Measurements from ENCODE around the gene KRT36.

The KRT36 gene

DNA sequence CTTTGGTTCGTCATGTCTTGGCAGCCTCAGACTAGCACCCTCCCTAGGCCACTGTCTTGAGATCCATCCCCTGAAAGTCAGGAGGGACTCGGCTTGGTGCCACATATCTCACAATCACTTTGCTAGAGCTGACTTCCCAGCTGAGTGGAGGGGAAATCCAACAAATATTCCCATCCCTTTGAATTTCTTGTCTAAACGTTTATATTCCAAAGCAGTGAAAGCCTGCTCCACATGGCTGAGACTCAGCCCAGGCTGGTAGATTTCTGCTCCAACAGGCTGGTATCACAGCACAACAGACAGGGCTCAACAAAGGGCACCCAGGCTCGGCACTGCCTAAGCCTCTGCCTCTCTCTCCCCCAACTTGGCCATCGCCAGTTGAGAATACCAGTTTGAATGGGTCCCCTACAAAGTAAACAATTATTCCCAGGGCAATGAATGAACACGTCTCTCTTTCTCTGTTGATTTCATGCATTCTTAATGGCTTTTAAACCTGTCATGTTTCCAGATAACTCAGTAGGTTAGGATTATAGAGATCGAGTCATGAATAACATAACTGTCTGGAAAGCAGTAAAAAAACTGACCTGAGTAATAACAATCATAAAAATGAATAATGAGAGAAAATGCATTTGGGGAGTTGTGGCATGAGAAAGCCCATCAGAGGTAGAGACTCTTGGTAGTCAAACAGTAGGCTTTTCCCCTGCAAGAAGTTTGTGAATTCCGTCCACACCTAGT is 14.7 kb upstream of the KRT36 start:
- no peak for DNase-seq

DNA sequence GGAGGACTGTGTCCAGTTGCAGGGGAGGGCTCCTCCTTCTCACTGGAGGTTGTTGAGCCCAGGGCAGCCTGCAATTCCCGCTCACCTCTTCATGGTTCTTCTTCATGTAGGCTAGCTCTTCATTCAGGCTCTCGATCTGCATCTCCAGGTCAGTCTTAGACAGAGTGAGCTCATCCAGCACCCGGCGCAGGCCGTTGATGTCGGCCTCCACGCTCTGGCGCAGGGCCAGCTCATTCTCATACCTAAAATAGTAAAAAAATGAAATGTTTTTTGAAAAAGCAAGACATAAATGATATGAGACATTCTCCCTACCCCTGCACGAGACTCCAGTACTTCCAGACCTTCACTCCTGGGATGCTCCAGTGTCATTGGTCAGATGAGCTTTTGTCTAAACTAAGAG is 13.5 kb upstream of the KRT36 start:
- DNase-seq: no peak

DNA sequence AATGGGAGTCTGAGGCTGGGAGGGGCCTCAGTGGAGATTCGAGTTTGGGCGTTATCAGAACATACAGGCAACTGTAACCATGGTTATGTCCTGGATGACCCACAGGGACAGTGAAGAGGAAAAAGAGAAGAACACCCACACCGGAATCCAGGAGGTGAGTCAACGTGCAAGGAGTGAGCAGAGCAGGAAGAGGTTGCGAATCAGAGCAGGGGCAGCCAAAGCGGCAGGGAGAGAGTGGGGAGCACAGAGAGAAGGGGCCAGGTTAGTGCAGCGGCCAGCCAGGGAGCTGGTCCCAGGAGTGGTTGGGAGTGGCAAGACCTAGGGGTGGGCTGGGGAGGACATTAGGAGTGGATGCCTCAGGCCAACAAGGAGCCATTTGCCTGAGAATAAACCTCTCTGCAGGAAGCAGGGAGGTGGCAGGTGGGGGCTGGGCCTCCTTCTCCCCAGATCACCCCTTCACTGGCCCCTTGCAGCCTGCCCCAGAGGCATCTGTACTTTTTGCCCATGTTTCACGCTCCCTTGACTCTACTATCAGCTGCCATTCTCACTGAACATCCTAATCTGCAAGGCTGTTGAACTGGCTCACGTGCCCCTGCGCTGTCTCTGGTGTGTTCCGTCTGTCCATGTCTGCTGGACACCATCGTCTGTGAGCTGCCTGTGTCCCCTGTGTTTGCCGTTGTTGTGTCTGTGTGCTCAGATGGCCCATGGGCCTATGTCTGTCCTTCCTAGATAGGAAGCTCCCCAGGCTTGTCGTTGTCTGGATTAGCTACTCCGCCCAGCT is 10.6 kb upstream of the KRT36 start:
- DNase-seq: no peak

DNA sequence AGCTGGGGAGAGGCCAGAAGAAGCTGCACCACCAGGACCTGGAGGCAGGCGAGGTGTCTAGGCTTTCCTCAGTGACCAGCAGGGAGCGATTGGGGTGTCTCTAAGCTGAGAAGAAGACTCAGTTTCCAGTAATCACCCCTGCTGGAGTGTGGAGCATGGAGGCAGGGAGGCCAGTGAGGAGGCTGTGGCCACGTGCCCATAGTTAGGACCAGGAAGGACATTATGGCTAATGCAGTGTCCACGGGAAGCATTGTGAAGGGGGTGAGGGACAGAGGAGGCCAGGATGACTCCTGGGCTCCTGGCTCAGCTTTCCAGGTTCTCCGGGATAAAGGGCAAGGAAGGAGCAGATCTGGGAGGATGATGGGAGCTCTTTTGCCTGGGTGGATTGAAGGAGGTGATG is 10.0 kb upstream of the KRT36 start:
- DNase-seq: no peak

DNA sequence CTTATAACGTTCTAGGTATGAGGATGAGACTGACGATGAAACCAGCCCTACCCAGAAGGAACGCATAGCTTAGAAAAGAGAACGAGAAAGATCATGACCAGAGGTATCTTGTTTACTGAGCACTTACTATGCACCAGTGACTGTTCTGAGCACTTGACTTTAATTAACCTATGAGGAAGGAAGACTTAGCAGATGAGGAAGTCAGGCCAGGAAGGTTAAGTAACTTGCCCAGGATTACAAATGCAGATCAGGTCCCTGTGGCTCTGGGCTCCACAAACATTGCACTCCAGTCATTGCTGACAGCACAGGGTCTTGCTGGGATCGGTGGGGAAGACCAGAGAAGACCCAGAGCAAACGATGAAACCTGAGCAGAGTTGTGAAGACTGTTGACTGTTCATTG is 8.6 kb upstream of the KRT36 start:
- no peak for DNase-seq

DNA sequence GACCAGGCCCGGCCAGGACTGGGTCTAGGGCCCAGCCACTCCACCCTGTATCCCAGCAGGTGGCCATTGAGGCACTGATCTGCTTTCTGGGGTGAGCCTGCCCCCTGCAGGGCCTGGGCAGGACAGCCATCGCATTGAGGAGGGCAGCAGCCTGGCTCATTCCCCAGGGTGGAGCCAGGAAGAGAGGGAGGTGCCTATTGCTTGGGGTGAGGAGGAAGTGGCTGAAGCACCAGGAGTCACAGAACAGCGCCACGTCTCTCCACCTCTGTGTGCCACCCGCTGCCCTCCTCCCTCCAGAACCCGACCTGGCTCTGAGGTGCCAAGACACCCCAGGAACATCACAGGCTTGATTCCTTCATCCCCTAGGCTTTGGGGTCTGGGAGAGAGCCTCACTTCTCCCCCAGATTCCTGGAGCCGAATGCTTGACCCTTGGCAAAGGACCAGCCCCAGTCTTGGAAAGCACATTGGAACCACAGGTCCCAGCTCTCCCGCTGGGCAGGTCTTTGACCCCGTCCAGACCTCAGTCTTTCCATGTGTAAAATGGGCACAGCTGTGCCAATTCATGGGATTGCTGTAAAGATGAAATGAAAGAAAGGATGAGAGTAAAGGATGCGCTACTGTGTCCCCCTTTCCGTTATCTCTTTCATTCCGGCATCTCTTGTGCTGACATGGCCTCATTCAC is 7.2 kb upstream of the KRT36 start:
- DNase-seq: peak in 9 of 56 donors; percentile 1 to 33 (median 10)

- DNase-seq: no peak
Observed at GRCh38 chr17:41494524-41494923, 4.8 kb upstream of the KRT36 start.

- peak in 1 of 56 donors; percentile 13 for DNase-seq
Observed at GRCh38 chr17:41492771-41493170, 3.1 kb upstream of the KRT36 start.

- DNase-seq: no peak
Observed at GRCh38 chr17:41492351-41492750, 2.6 kb upstream of the KRT36 start.

DNA sequence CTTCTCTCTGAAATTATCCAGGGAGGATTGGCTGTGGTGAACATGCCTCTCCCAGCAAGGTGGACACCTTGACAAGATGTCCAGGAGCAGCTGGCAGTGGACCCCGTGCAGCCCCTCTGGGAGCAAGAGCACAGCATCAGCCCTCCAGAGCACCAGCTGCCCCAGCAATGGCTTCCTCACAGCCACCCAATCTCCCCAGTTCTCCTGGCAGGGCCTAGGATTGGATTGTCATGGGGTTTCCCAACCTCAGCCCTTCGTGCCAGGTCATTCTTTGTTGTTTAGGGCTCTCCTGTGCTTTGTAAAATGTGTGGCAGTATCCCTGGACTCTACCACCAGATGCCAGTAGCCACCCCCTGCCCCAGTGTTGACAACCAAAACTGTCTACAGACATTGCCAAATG is 1.8 kb upstream of the KRT36 start:
- no peak for DNase-seq

DNA sequence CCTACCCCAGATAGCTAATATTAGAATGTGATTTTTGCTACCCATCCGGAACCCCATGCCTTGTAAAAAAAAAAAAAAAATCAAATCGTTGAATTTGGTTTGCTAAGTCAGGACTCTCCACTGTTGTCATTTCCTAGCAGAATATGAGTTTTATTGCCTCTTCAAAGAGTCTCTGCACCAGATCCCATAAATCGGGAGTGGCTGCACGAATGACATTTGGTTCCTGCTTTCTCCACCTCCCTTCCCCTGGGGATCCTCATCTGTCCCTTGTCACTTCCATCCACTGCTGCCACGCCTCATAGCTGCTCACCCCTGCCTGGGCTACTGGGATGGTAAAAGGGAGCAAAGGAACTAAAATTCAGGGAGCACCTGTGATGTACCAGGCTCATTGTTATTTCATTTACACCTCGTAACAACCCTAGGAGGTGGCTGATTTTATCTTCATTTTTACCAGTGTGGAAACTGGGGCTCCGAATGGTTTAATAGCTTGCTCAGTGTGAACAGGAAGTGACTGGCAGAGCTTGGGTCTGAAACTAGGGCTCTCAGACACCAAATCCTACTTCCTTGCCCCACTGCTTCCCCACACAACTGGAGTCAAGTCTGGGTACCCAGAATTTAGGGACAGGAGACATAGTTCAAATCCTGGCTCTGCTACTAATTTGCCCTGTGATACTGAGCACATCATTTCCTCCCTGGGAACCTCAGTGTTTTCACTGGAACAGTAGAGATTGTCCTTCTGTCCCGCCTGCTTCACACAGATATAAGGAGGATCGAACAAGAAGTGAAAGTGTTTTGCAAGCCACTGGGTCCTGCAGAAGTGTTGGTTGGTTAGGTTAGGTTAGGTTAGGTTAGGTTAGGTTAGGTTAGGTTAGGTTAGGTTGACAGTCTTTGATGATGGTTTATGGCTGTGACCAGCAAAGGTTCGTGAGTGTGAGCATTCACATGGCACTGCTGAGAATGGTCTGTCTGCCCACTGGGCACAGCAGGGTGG is 585 bp upstream of the KRT36 start:
- DNase-seq: no peak

DNA sequence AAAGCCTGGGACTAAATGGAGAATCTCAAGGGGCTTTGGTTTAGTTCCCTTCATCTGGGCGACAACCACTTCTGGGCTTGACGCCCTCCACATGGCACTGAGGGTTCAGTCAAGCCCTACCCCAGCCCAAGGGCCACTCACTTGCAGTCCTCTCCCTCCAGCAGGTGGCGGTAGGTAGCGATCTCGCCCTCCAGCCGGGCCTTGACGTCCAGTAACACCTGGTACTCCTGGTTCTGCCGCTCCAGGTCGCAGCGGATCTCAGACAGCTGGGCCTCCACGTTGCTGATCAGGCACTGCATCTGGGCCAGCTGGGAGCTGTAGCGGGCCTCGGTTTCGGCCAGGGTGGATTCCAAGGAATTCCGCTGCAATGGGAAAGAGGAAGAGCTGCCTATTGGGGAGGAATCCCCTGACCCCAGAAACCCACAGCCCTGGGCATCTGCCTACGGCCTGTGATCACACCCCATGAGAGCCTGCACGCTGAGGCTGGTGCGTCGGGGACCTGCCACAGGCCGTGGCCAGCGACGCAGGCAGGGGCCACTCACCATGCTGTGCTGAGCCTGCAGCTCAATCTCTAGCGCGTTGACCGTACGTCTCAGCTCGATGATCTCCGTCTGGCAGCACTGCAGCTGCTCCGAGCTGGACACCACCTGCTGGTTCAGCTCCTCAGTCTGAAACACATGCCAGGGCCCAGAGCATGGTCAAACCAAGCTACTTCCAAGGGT is 2.7 kb downstream of the KRT36 start:
- DNase-seq: no peak

DNA sequence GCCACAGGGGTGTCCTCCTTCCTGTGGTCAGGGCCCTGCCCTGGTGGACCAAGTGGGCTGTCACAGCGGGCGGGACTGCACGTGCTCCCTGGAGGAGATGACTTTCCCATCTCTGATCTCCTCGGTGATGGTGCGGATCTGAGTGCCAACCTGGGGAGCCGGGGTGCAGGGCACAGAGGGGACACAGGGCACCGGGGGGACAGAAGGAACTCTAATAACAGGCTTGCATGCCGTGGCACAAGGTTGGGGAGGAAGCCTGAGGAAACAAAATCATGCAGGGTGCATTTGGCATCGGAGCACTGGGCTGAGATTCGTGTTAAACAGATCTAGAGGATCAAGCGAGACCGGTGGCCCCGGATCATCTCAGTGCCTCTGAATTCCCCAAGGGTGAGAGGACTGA is 3.4 kb downstream of the KRT36 start:
- DNase-seq: no peak

GRCh38 chr17:41484920-41485904 is 4.5 kb downstream of the KRT36 start:
- no peak for DNase-seq

DNA sequence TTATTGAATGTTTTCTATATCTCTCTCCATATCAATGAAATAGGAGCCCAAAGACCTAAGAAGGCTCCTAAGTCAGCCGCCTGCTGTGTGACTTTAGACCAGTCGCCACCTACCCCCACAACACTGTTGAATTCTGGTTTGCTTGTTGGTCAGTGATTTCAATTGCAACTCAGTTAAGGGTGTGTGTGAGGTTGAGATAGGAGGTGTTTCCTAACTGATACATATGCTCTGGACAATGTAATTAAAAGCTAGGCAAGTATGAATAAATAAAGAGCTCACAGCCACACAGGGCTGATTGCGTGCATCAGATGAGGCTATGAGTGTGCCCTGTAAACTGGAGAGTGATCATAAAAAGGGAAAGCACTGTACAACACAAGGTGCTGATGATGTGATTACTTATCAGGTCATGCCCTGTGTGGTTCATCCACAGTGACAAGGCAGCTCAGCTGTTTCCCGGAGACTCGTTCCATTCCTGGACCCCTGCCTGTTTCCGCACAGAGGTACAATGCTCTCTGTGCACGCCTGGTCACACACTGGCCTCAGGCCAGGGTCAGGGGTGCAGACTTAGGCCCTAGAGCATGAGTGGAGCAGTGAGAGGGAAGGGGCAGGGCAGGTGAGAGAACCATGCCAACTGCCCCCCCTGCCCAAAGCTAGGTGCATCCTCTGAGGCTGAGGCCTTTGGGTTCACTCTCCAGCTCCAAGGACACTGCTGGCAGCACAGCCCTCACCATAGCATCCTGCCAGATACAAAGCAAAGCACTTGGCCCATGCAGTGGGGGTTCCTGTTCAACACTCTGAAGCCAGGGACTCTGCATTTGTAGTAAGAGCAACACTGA is 5.5 kb downstream of the KRT36 start:
- DNase-seq: no peak

GRCh38 chr17:41483531-41483930 is 6.2 kb downstream of the KRT36 start:
- DNase-seq: no peak

- no peak for DNase-seq
Observed at GRCh38 chr17:41481036-41481435, 8.7 kb downstream of the KRT36 start, which contains the start of gene KRT35. TSS of gene KRT35 (minus strand) at chr17:41481151. CDS start at chr17:41481097, 54 bp downstream.

GRCh38 chr17:41480581-41480980 is 9.1 kb downstream of the KRT36 start:
- no peak for DNase-seq

All from amygdala (tissue), 56 donors.